Panc1 (cell line): ENCODE data around the gene SKOR1. TPM values are rescaled to one million over a fixed set of nuclear protein-coding genes. Genes with fewer than 3 reads are reported as not detected.

Experiments
- ATAC-seq: fragments of 200-7000 bp; cut with Tn5 transposase; 2 replicates; pipeline ENCODE4 v1.9.1; 2020; ENCODE audit warnings: mild to moderate bottlenecking, moderate library complexity
- BruUV-seq: library from RNA; stranded (reverse); fragments of 400-500 nt; replicated peaks from 2 replicates; lab custom pipeline; 2021; lab: Mats Ljungman, UMichigan
- CTCF ChIA-PET: fragments of 300-600 bp; sonication (Branson Sonifier 250); formaldehyde crosslinking; loops from one replicate; lab custom pipeline; 2022; ENCODE audit warnings: antibody characterized with exemption; lab: Charles Lee
- POLR2A ChIA-PET: fragments of 300-600 bp; sonication (Branson Sonifier 250); formaldehyde crosslinking; loops from one replicate; lab custom pipeline; 2022; ENCODE audit warnings: antibody characterized with exemption; lab: Charles Lee
- DNase-seq: peaks from one replicate; pipeline ENCODE4 v3.0.0-alpha.2; 2010; ENCODE audit warnings: low read depth, low spot score
- H3K27ac ChIP-seq: 2 replicates; pipeline ENCODE4 v1.5.1; 2011; ENCODE audit warnings: mild to moderate bottlenecking, low read length, inconsistent platforms
- H3K27me3 ChIP-seq: fragments of 200-500 bp; sonication (Bioruptor generic); 2 replicates; pipeline ENCODE4 v1.6.0; 2014; ENCODE audit warnings: low read length, inconsistent platforms; ENCODE audit not compliant: control insufficient read depth, insufficient read depth
- H3K36me3 ChIP-seq: fragments of 200-500 bp; sonication (Bioruptor generic); 2 replicates; pipeline ENCODE4 v1.5.1; 2014; ENCODE audit warnings: inconsistent platforms, mild to moderate bottlenecking, low read length, moderate library complexity; ENCODE audit not compliant: control insufficient read depth, insufficient read depth
- H3K4me1 ChIP-seq: 2 replicates; pipeline ENCODE4 v1.5.1; 2011; ENCODE audit warnings: inconsistent platforms, mild to moderate bottlenecking, low read length, moderate library complexity; ENCODE audit not compliant: control insufficient read depth, insufficient read depth
- H3K4me3 ChIP-seq, 2 experiments: 2 replicates each; pipeline ENCODE4 v1.5.1; 2011 to 2012; ENCODE audit warnings: low read depth in 2 of 2, low read length in 2 of 2, mild to moderate bottlenecking in 2 of 2, inconsistent platforms in 1 of 2, moderate library complexity in 1 of 2
- H3K9me3 ChIP-seq: fragments of 200-500 bp; sonication (Bioruptor generic); 2 replicates; pipeline ENCODE4 v1.5.1; 2014; ENCODE audit warnings: low read depth, mild to moderate bottlenecking, inconsistent platforms, low read length, moderate library complexity; ENCODE audit not compliant: control insufficient read depth, insufficient read depth
- POLR2AphosphoS5 ChIP-seq: IDR thresholded peaks from 2 replicates; pipeline ENCODE4 v1.6.1; 2012; ENCODE audit warnings: mild to moderate bottlenecking, low read depth, low read length, moderate library complexity
- SIN3A ChIP-seq: IDR thresholded peaks from 2 replicates; pipeline ENCODE4 v1.6.1; 2012; ENCODE audit warnings: low read depth, mild to moderate bottlenecking, low read length, moderate library complexity, borderline replicate concordance; ENCODE audit not compliant: insufficient read depth
- TCF7L2 ChIP-seq: IDR thresholded peaks from 2 replicates; pipeline ENCODE4 v1.6.1; 2011; ENCODE audit warnings: mild to moderate bottlenecking, low read depth, low read length, inconsistent platforms
- in situ Hi-C: cut with HindIII; loops from 2 replicates; pipeline ENCODE4 v1.10.0; 2016; ENCODE audit warnings: low sequenced_read_pairs, low pct_unique_long_range_greater_than_20kb
- intact Hi-C: fragments of 100-400 bp; cut with micrococcal nuclease; formaldehyde crosslinking; loops from one replicate; pipeline ENCODE4 v1.10.0; 2022; ENCODE audit not compliant: unreplicated experiment
- total RNA-seq: library from RNA; stranded (reverse); gene quantifications from one replicate; pipeline ENCODE4 v1.2.1, GENCODE V29; 2021; ENCODE audit not compliant: unreplicated experiment
- TF ChIP-seq, protein P1 (sequence below): fragments of 450-650 bp; IDR thresholded peaks from 2 replicates; pipeline ENCODE4 v1.5.1; 2017; ENCODE audit warnings: mild to moderate bottlenecking
- TF ChIP-seq, protein P2 (sequence below), 2 experiments: IDR thresholded peaks; 2 replicates each; pipeline ENCODE4 v1.6.1; 2011 to 2012; ENCODE audit warnings: low read depth in 2 of 2, control low read depth in 1 of 2, low read length in 1 of 2, mild to moderate bottlenecking in 1 of 2, moderate library complexity in 1 of 2; ENCODE audit not compliant: insufficient read depth in 1 of 2

Gene SKOR1
- total RNA-seq, 1 experiment from 2014 or later = 0.21 TPM

DNA sequence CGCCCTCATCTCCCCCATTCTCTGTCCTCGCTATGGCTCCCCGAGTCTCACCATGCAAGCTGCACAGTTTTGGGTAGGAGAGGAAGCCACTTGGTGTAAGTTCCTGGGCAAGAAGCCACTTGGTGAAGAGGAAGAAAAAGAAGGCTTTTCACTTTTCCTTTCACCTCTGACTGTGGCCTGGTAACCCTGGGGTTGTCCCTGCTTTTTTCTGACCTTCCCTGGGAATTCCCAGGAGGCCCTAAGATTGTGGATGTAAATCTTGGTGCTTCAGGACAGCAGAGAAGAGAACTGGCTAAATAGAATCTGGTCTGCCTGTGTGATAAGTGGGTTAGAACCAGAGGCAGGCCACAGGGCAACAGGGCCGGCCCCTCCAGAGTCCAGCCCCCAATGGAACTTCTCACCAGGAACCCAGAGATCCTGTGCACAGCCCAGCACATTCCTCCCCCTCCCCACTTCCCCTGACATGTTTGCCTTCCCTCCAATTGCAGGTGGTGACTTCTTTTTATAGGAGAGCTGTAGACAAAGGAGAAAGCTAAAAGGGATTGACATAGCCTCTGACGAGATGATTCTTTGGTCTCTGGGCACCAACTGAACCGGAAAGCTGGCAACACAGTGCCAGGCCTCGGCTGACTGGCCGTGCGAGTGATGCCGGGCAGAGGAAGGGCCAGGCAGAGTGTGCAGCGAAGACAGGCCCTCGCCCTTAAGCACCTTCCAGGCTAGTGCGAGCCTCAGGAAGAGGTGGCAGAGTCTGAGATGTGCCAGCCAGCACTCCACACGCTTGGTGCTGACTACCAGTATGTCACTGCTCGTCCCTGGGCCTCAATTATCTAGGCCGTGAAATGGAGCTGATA is 19.4 kb upstream of the SKOR1 start:
- CTCF ChIA-PET = no interaction called here
- no peaks in the 10 kb centered on the region for H3K27me3 ChIP-seq
- H3K9me3 ChIP-seq = no peaks in the 10 kb centered on the region
- no peak overlapping the region for H3K4me3 ChIP-seq
- no peak for ATAC-seq
- H3K27ac ChIP-seq = no peak overlapping the region
- BruUV-seq = no TSS peak
- no peak for DNase-seq
- POLR2A ChIA-PET = interaction anchor here (0.6 kb wide), 1 partner anchor 58 kb away, joined by 3 read pairs; no protein-coding TSS in a partner anchor
- no peak for TF ChIP-seq POLR2AphosphoS5
- TF ChIP-seq, protein P1, sequence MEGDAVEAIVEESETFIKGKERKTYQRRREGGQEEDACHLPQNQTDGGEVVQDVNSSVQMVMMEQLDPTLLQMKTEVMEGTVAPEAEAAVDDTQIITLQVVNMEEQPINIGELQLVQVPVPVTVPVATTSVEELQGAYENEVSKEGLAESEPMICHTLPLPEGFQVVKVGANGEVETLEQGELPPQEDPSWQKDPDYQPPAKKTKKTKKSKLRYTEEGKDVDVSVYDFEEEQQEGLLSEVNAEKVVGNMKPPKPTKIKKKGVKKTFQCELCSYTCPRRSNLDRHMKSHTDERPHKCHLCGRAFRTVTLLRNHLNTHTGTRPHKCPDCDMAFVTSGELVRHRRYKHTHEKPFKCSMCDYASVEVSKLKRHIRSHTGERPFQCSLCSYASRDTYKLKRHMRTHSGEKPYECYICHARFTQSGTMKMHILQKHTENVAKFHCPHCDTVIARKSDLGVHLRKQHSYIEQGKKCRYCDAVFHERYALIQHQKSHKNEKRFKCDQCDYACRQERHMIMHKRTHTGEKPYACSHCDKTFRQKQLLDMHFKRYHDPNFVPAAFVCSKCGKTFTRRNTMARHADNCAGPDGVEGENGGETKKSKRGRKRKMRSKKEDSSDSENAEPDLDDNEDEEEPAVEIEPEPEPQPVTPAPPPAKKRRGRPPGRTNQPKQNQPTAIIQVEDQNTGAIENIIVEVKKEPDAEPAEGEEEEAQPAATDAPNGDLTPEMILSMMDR = no peak
- H3K4me1 ChIP-seq = no peaks in the 10 kb centered on the region
- in situ Hi-C loops (no loop called here), intact Hi-C loops (no loop called here)
- no peaks in the 10 kb centered on the region for H3K36me3 ChIP-seq

DNA sequence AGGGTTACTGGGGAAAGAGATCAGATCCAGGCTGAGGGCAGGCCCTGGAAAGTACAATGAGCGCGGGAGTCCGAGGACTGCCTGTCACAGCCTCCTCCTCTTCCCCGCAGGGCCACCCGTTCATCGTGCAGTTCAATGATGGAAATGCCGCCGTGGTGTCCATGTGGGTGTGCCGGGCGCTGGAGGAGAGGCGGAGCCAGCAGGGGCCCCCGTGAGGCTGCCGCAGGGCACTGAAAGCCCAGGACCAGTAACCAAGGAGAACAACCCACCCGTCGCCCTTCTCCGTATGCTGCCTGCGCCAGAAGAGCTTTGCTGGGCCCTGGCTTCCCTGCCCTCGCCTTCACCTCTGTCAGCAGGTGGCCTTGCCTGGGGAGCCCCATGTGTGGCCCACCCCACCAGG is 18.8 kb upstream of the SKOR1 start:
- CTCF ChIA-PET = no interaction called here
- Histone ChIP-seq H3K27me3 (no peaks in the 10 kb centered on the region), H3K36me3 (no peaks in the 10 kb centered on the region), H3K4me1 (no peaks in the 10 kb centered on the region), H3K4me3 (no peak overlapping the region), H3K9me3 (no peaks in the 10 kb centered on the region), H3K27ac (no peak overlapping the region)
- TF ChIP-seq, protein P2, sequence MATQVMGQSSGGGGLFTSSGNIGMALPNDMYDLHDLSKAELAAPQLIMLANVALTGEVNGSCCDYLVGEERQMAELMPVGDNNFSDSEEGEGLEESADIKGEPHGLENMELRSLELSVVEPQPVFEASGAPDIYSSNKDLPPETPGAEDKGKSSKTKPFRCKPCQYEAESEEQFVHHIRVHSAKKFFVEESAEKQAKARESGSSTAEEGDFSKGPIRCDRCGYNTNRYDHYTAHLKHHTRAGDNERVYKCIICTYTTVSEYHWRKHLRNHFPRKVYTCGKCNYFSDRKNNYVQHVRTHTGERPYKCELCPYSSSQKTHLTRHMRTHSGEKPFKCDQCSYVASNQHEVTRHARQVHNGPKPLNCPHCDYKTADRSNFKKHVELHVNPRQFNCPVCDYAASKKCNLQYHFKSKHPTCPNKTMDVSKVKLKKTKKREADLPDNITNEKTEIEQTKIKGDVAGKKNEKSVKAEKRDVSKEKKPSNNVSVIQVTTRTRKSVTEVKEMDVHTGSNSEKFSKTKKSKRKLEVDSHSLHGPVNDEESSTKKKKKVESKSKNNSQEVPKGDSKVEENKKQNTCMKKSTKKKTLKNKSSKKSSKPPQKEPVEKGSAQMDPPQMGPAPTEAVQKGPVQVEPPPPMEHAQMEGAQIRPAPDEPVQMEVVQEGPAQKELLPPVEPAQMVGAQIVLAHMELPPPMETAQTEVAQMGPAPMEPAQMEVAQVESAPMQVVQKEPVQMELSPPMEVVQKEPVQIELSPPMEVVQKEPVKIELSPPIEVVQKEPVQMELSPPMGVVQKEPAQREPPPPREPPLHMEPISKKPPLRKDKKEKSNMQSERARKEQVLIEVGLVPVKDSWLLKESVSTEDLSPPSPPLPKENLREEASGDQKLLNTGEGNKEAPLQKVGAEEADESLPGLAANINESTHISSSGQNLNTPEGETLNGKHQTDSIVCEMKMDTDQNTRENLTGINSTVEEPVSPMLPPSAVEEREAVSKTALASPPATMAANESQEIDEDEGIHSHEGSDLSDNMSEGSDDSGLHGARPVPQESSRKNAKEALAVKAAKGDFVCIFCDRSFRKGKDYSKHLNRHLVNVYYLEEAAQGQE (IDR thresholded peaks at IDR 0.05; ENCODE audit: insufficient read depth in 1 of 2, low read depth in 2 of 2, low read length in 1 of 2) = no peak
- TF ChIP-seq, protein P1 = no peak
- no peak for TF ChIP-seq POLR2AphosphoS5
- no peak for TF ChIP-seq SIN3A
- no peak for TF ChIP-seq TCF7L2
- POLR2A ChIA-PET = interaction anchor here (0.6 kb wide), 1 partner anchor 59 kb away, joined by 3 read pairs; no protein-coding TSS in a partner anchor
- in situ Hi-C loops = no loop called here
- no TSS peak for BruUV-seq
- DNase-seq (no peak), ATAC-seq (no peak)
- intact Hi-C loops = no loop called here
